ENCODE data around the gene MPO.

The MPO gene, protein sequence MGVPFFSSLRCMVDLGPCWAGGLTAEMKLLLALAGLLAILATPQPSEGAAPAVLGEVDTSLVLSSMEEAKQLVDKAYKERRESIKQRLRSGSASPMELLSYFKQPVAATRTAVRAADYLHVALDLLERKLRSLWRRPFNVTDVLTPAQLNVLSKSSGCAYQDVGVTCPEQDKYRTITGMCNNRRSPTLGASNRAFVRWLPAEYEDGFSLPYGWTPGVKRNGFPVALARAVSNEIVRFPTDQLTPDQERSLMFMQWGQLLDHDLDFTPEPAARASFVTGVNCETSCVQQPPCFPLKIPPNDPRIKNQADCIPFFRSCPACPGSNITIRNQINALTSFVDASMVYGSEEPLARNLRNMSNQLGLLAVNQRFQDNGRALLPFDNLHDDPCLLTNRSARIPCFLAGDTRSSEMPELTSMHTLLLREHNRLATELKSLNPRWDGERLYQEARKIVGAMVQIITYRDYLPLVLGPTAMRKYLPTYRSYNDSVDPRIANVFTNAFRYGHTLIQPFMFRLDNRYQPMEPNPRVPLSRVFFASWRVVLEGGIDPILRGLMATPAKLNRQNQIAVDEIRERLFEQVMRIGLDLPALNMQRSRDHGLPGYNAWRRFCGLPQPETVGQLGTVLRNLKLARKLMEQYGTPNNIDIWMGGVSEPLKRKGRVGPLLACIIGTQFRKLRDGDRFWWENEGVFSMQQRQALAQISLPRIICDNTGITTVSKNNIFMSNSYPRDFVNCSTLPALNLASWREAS

DNA sequence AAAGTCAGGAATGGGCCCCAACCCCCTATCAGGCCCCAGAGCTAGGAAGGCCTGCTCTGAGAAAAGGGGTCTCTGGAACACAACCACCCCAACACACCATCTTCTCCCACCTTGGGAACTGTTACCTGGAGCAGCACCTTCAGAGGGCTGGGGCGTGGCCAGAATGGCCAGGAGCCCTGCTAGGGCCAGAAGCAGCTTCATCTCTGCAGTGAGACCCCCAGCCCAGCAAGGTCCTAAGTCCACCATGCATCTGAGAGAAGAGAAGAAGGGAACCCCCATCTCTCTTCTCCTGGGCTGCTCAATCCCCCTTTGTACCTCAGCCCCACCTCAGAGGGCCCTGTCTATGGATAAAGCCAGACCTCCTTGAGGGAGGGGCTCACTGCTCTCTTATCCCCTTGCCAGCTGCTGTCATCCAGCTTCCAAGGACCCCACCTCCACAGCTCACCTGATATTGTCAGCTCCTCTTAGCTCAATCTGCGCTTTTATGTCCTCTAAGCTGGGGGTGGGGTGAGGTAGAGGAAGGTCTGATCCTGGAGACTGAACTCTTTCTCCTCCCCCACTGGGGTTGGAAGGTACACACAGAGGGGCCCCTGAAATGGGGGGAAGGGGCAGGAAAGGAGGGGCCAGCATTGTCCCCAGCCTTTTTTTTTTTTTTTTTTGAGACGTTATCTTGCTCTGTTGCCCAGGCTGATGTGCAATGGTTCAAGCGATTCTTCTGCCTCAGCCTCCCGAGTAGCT, at the start of gene MPO:
MPO (minus strand) TSS at position 456 of the 738 bp plus-strand sequence; CDS start at position 279, 177 bp downstream.
- DNase-seq (ENCODE audit: low read depth), result no peak

- peak; percentile 50 for DNase-seq (ENCODE audit: low read depth)
Measured at GRCh38 chr17:58329810-58330537, 49.2 kb upstream of the MPO start.

- DNase-seq (ENCODE audit: low read depth), result peak; percentile 83
Measured at GRCh38 chr17:58329035-58329809, 48.5 kb upstream of the MPO start.

DNA sequence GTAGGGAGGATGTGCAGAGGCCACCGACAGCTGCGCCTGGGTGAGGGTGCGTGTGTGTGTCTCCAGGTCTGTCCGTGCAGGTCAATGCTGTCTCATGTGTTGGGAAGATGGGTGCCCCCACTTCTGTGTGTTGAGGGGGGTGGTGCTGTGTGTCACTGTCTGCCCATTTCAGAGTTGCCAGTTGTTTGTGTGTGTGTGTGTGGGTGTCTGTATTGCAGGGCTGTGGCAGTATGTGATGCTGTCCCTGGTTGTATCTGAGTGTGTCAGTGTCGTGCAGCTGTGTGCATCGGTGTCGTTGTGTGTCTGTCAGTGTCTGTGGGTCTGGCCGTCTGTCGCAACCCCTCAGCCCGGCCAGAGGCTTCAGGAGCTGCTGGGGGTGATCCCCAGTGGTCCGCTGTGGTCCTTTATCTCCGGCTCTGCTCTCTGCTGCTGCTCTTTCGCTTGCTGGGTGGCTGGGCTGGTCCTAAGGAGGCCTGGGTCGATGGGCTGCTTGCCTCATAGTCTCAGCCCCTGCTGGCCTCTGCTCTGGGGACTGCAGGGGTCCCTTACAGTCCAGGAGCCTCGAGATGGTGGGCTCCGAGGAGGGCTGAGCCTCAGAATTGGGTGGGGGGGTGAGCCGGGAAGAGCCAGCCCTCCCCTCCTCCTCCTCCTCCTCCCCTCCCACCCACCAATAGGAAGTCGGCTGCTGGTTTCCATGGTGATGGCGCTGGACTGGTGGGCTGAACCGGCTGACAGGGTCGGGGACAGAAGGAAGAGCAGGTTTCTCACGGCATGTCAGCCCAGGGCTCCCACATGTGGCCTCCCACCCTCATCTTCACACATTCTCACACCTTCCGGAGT, 47.7 kb upstream of the MPO start, which contains the start of gene TSPOAP1:
TSPOAP1 (minus strand) TSS at position 601 of the 840 bp plus-strand sequence. CDS start 875 bp downstream, outside the sequence.
- DNase-seq (ENCODE audit: low read depth), result peak; percentile 78

DNA sequence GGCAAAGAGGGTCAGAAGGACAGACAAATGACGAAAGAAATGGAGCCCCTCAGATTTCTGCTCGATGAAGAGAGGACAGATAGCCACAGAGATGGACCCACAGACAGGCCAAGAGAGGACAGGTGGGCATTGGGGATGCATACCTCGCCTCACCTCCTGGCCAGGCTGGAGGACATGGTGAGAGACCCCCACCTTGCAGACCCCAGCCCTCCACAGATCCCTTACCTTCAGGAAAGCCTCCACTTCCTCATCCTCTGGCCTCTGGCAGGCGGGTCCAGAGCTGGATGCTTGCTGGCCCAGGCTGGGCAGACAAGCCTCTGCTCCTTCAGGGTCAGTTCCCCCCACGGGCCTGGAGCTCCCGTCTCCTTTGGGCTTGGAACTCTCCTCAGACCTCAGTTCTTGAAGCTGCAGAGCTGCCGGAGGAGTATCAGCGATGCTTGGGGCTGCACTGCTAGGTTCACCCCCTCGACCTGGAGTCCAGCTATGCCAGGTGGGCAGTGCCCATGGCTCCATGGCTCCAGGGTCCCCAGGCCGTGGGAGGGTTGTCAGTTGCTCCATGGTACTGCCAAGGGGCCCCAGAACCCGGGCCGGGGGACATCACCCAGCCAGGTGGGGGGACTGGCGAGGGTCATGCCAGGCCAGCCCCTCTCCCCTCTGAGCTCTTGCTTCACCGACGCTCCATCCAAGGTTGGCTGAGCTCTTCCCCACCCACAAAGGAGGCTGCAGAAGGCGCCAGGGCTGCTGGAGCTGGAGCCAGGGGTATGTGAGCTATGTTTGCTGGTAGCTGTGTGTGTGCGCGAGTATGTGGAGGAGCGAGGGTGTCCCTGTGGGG, 46.8 kb upstream of the MPO start:
- DNase-seq (ENCODE audit: low read depth), result no peak

DNA sequence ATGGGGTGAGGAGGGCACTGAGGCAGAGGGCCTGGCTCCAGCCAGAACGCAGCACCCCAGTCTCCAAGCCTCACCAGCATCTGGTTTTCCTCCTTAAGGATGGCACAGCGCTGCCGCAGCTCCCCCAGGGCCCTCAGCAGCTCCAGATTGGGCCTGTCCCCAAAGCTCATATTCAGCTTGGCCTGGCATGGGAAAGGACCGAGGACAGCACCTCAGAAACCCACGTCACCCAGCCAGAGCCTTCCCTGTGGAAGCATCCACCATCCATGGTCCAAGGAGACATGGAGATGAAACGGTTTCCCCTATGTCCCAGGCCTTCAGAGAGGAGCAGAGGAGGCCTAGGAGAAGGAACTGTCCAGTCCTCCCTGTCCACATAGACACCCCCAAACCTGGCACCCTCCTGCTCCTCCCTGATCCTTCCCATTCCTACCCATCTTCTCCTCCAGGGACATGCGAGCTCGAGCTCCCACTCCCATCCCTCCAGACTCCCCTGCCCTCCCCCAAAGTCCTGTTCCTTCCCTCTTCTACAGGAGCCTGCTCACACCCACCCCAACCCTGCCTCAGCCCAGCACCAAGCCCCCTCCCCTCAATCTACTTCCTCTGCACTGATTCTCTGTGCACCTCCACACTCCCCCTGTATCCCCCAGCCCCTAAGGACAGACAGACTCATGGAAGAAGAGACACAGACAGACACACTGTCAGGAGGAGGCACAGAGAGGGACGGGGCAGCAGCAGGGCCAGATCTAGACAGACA, 46.1 kb upstream of the MPO start:
- DNase-seq (ENCODE audit: low read depth), result no peak

DNA sequence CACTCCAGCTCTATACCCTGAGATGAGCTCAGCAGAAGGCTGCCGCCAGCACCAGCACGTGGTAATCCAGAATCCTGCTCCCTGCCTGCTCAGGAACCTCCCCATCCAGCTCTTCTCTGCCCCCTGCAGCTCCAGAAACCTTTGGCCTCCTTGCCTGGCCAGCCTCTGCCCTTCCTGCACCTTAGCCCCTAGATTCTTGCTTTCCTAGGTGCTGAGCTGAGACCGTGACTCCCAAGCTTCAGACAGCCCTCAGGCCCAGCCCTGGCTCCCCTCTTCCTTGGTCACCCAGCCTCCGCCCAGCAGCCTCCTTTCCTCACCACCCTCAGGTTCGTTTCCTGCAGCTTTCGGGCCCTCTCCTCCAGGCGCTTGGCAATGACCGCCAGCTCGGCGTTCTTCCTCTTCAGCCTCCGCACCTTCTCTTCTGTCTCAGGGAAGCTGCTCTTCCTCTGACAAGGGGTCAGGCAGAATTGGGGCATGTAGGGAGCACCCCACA, 45.3 kb upstream of the MPO start:
- DNase-seq (ENCODE audit: low read depth), result no peak

DNA sequence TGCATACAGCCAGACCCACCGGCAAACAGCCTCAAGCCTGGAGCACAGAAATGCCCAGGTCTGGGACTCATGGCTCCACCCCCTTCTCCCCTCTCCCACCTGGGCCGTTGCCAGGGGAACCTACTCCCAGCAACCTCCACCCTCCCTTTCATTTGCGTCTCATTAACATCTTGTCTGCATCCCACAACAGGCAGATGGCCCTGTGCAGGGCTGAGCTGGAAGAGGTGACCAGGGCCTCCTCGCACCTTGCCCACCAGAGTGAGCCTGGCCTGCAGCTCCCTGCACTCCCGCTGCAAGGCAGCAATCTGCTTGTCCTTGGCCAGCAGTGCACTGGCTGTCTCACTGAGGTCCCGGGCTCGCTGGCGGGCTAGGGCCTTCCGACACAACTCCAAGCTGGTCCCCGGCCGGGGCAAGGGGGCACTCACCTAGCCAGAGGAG, 44.6 kb upstream of the MPO start:
- DNase-seq (ENCODE audit: low read depth), result no peak

DNA sequence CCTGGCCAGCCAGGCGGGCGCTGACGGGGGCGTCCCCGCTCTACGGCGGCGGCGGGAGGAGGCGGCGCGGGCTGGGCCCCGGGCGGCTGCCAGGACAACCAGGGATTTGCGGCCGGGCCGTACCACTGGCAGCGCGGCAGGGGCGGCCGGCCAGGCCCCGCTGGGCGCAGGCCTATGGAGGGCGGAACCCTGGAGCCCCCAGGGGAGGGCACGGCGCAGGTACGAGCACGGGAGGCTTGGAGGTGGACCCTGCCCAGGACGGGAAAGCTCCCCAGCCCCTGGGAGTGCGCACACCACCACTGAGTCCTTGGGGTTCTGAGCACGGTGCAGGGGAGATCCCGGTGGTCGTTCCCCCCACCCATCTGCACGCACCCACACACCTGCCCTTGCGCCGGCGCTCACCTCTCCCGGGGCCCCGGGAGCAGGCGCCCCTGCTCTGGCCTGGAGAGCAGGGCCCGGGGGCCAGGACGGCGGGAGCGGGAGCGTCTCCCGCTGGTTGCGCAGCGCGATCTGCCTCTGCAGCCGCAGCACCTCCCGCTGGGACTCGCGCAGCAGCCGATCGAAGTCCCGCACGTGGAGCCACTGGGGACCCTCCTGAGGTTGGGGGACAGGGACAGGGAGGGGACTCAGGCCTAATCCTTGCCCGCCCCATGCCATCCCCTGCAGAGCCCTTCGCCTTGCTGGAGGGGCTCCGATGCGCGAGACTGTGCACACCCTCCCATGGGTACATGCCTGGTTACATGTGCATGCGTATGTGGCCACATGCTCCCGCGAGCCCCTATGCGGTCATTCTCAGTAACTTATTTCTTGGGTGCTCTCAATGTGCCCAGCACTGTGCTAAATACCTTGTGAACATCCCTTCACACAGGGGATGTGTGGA, 43.9 kb upstream of the MPO start:
- no peak for DNase-seq (ENCODE audit: low read depth)

DNA sequence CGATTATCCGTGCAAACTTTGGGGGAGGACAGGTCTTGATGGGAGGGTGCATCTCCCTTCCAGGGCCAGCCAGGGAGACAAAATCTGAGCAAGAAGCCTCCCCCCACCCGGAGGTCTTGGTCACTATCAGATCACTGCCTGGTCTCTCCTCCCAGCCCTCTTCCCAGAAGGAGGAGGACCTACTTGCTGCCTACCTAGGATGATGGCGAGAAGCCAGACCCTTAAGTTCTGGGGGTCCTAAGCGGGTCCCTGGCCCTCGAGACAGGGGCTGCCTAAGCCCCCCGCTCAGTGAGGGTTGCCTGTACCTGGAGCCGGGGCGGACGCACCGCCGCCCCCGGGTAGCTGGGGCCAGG, 43.3 kb upstream of the MPO start:
- no peak for DNase-seq (ENCODE audit: low read depth)

DNA sequence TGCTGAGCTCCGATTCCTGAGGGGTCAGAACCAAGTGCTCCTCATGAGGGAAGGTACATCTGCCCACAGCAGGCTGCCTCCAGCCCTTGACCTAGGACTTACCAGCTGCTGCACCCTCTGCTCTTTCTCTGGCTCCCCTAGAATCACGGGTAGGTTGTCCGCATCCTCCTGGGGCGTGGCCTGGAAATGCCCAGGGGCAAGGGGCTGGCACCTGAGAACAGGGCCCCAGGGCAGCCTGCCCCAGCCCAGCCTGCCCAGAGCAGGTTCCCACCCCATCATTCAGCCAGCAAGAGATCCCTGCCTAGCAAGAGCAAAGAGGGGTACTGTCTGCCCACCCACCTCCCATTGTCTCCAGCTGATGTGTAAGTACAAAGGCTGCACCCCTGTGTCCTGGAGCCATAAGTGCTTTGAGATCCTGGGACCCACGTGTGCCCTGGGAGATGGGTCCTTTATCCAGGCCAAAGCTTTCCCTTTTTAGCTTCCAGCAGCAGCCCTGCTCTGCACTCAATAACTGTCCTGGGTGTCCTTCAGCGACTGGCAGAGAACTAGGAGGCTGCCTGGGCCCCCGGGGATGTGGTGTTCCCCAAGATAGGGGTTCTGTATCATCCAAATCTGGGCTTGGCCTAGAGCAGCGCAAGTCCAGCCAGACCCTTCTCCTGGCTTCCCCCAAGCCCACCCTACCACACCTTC, 42.8 kb upstream of the MPO start:
- no peak for DNase-seq (ENCODE audit: low read depth)

GRCh38 chr17:58322581-58323185, 41.9 kb upstream of the MPO start:
- DNase-seq (ENCODE audit: low read depth), result no peak

GRCh38 chr17:58321571-58322525, 41.1 kb upstream of the MPO start:
- DNase-seq (ENCODE audit: low read depth), result no peak

DNA sequence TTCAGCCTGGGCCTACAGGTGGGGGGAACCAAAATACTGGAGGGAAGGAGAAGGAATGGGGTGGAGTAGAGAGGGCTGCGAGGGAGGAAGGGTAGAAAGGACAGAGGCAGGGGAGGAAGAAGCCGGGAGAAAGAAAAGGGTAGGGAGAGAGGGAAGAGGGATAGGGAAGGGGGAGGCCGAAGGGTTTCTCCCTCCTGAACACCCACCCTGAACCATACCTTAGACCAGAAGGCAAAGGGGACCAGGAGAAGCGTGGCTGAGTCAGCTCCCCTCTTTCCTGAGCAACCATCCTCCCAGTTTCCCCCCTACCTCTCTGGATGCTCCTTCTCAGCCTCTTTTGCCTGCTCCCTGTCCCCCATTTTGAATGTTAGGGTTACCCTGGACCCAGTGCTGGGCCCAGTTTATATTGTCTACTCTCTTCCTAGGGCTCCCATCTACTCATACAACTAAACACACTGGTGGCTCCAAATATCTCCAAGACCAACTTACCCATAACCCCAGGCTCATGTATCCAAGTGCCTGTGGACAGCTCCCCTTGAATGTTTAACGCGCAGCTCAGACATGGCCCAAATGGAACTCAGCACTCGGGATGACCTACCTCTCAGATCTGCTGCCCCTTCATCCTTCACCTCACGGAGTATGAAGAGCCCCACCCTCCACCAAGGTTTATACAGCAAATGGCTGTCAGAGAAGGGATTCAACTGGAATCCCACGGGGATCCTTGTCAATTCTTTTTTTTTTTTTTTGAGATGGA, 40.0 kb upstream of the MPO start:
- no peak for DNase-seq (ENCODE audit: low read depth)
